ENCODE data around the gene GALK1.

DNA sequence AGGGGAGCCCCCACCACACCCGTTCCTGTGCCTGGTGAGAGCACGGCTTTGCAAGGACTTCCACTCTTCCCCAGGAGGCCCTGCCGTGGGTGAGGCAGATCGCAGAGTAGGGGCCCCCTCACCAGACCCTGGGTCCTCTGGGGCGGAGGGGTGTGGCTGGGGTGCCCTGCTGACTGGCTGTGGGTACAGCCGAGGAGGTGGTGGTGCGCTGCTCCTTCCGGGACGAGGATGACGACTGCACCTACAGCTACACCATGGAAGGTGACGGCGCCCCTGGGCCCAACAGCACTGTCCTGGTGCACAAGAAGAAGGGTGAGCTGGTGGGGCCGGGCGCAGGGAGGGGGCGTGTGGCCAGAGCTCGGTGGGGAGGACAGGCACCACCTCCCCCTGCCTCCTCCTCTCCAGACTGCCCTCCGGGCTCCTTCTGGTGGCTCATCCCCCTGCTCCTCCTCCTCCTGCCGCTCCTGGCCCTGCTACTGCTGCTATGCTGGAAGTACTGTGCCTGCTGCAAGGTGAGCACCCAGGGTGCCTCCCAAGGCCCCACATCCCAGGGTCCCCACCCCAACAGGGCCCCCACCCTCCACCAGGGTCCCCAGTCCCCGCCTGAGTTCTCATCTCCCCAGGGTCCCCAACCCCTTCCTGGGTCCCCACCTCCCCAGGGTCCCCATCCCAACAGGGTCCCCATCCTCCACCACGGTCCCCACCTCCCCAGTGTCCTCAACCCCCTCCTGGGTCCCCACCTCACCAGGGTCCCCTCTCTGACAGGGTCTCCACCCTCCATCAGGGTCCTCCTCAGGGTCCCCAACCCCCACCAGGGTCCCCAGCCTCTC, 27.6 kb downstream of the GALK1 start:
- TF ChIP-seq POLR2AphosphoS5 (IDR thresholded peaks at IDR 0.05; ENCODE audit: borderline replicate concordance, low read depth, low read length) (no peak), EZH2 (IDR thresholded peaks at IDR 0.05) (no peak), FOXP2 (optimal IDR thresholded peaks at IDR 0.05; ENCODE audit: control extremely low read depth, extremely low read length, insufficient read depth) (no peak)

Measured in SK-N-MC (cell line).